GM12878 (cell line): ENCODE results near the gene ELL. TPM values are rescaled to one million over a fixed set of nuclear protein-coding genes. Genes with fewer than 3 reads are reported as not detected.

Source experiments
- ATAC-seq: fragments of 200-7000 bp; cut with Tn5 transposase; 3 replicates; pipeline ENCODE4 v1.9.1; 2020; ENCODE audit warnings: mild to moderate bottlenecking, moderate library complexity
- BruUV-seq: library from RNA; stranded (reverse); fragments of 400-500 nt; replicated peaks from 2 replicates; lab custom pipeline; 2021; lab: Mats Ljungman, UMichigan
- CTCF ChIA-PET: fragments of 300-600 bp; sonication (Branson Sonifier 250); formaldehyde crosslinking; extraction: SDS; loops from one replicate; lab custom pipeline; 2021; ENCODE audit warnings: inconsistent platforms; lab: Yijun Ruan, JAX
- POLR2A ChIA-PET: fragments of 350-600 bp; formaldehyde crosslinking; extraction: SDS; loops from one replicate; lab custom pipeline; 2021; ENCODE audit warnings: inconsistent platforms; lab: Charles Lee
- RAD21 ChIA-PET: fragments of 300-600 bp; sonication (Branson Sonifier 250); formaldehyde crosslinking; loops from one replicate; lab custom pipeline; 2023; ENCODE audit warnings: antibody characterized with exemption; ENCODE audit not compliant: unreplicated experiment; lab: Charles Lee
- SMC1A ChIA-PET: fragments of 300-600 bp; sonication (Branson Sonifier 250); formaldehyde crosslinking; loops from one replicate; lab custom pipeline; 2023; ENCODE audit not compliant: unreplicated experiment, uncharacterized antibody; lab: Charles Lee
- DNase-seq: peaks from one replicate; pipeline ENCODE4 v3.0.0-alpha.2; 2011; ENCODE audit warnings: low read depth, low spot score
- FAIRE-seq: peaks from 3 replicates; lab custom pipeline; 2011; peaks lifted over from hg19 to GRCh38; lab: Jason Lieb, UNC
- H2AFZ ChIP-seq: 2 replicates; pipeline ENCODE4 v1.6.0; 2011; ENCODE audit warnings: low read depth, low read length, control low read depth; ENCODE audit not compliant: control insufficient read depth
- H3K27ac ChIP-seq: 2 replicates; pipeline ENCODE4 v1.5.1; 2011; ENCODE audit warnings: control low read depth; ENCODE audit not compliant: control insufficient read depth, insufficient read depth
- H3K27me3 ChIP-seq, 2 experiments: replicated peaks in 1 of 2; 2 replicates each; pipeline versions ENCODE4 v1.6.0 to v1.6.1; 2011; ENCODE audit warnings: low read length in 1 of 2; ENCODE audit not compliant: control insufficient read depth in 2 of 2, insufficient read depth in 2 of 2
- H3K36me3 ChIP-seq, 2 experiments: 2 replicates each; pipeline ENCODE4 v1.5.1; 2011; ENCODE audit warnings: low read length in 1 of 2; ENCODE audit not compliant: control insufficient read depth in 2 of 2, insufficient read depth in 2 of 2
- H3K4me1 ChIP-seq: 2 replicates; pipeline ENCODE4 v1.6.1; 2011; ENCODE audit warnings: mild to moderate bottlenecking, low read length, moderate library complexity, mixed read lengths; ENCODE audit not compliant: control insufficient read depth, insufficient read depth
- H3K4me2 ChIP-seq: 2 replicates; pipeline ENCODE4 v1.6.0; 2011; ENCODE audit warnings: control low read depth; ENCODE audit not compliant: control insufficient read depth, insufficient read depth
- H3K4me3 ChIP-seq: fragments of 200-600 bp; sonication (generic); 2 replicates; pipeline ENCODE4 v1.5.1; 2016
- H3K79me2 ChIP-seq: 2 replicates; pipeline ENCODE4 v1.6.0; 2011; ENCODE audit warnings: low read length; ENCODE audit not compliant: control insufficient read depth, insufficient read depth
- H3K9ac ChIP-seq: 2 replicates; pipeline ENCODE4 v1.8.0; 2011; ENCODE audit warnings: low read length, control low read depth, mixed read lengths; ENCODE audit not compliant: control insufficient read depth, insufficient read depth
- H3K9me3 ChIP-seq: replicated peaks from 3 replicates; pipeline ENCODE4 v1.5.1; 2011; ENCODE audit warnings: mild to moderate bottlenecking, low read length; ENCODE audit not compliant: control insufficient read depth, insufficient read depth
- H4K20me1 ChIP-seq: 2 replicates; pipeline ENCODE4 v1.6.0; 2011; ENCODE audit not compliant: control insufficient read depth, insufficient read depth
- BHLHE40 ChIP-seq, 2 experiments: fragments of 450-650 bp in 1 of 2; IDR thresholded peaks; 2 replicates each; pipeline ENCODE4 v1.6.1; 2011 to 2017; ENCODE audit warnings: low read depth in 2 of 2, borderline replicate concordance in 1 of 2, improper control_type of control experiment in 1 of 2, low read length in 1 of 2, mild to moderate bottlenecking in 1 of 2
- BMI1 ChIP-seq: fragments of 450-650 bp; IDR thresholded peaks from 2 replicates; pipeline ENCODE4 v1.6.1; 2016; ENCODE audit warnings: mild to moderate bottlenecking, moderate library complexity, borderline replicate concordance
- CHD4 ChIP-seq: fragments of 200-600 bp; sonication (generic); IDR thresholded peaks from 2 replicates; pipeline ENCODE4 v1.6.1; 2016; ENCODE audit warnings: mild to moderate bottlenecking
- CREB1 ChIP-seq: IDR thresholded peaks from 2 replicates; pipeline ENCODE4 v1.6.1; 2012; ENCODE audit warnings: low read depth, mild to moderate bottlenecking, inconsistent platforms
- HDAC2 ChIP-seq: fragments of 200-600 bp; sonication (generic); IDR thresholded peaks from 2 replicates; pipeline ENCODE4 v1.6.1; 2017
- NBN ChIP-seq: fragments of 450-650 bp; IDR thresholded peaks from 2 replicates; pipeline ENCODE4 v1.6.1; 2016
- NFIC ChIP-seq: IDR thresholded peaks from 2 replicates; pipeline ENCODE4 v1.6.1; 2012; ENCODE audit warnings: low read depth, mild to moderate bottlenecking, inconsistent platforms, low read length, moderate library complexity
- POLR2AphosphoS5 ChIP-seq: IDR thresholded peaks from 2 replicates; pipeline ENCODE4 v1.6.1; 2011; ENCODE audit warnings: mild to moderate bottlenecking, low read length, inconsistent platforms
- RFX5 ChIP-seq: IDR thresholded peaks from 2 replicates; pipeline ENCODE4 v1.6.1; 2011; ENCODE audit warnings: low read depth, low read length, improper control_type of control experiment
- SMARCA5 ChIP-seq: fragments of 450-650 bp; IDR thresholded peaks from 2 replicates; pipeline ENCODE4 v1.6.1; 2017; ENCODE audit warnings: mild to moderate bottlenecking
- SP1 ChIP-seq: IDR thresholded peaks from one replicate; pipeline ENCODE4 v1.6.1; 2011; ENCODE audit warnings: low read depth, low read length
- SREBF1 ChIP-seq: IDR thresholded peaks from 2 replicates; pipeline ENCODE4 v1.6.1; 2012; ENCODE audit warnings: mild to moderate bottlenecking, low read length
- TAF1 ChIP-seq: IDR thresholded peaks from 2 replicates; pipeline ENCODE4 v1.6.1; 2011; ENCODE audit warnings: mild to moderate bottlenecking, low read depth, low read length, borderline replicate concordance
- WGBS: methylation state at CpG from one replicate; pipeline ENCODE4 v1.1.6; 2016; ENCODE audit warnings: low lambda C conversion rate; ENCODE audit not compliant: insufficient replicate concordance, insufficient coverage; ENCODE audit errors: missing lambda C conversion rate; 5-methylcytosine and 5-hydroxymethylcytosine counted together
- in situ Hi-C: fragments of 300-500 bp; cut with MboI; formaldehyde crosslinking; loops from 9 replicates; pipeline ENCODE4 v1.14.3; 2018; ENCODE audit warnings: mixed read lengths
- intact Hi-C: fragments of 100-400 bp; cut with micrococcal nuclease; formaldehyde crosslinking; loops from one replicate; pipeline ENCODE4 v1.14.2; 2022; ENCODE audit not compliant: unreplicated experiment
- polyA plus RNA-seq, 11 experiments: library from polyadenylated mRNA; depleted of rRNA in 4 of 11; unstranded in 6 of 11; stranded (reverse) in 5 of 11; fragments of >200 nt; fragmentation: Nextera tagmentation in 4 of 11; fragmentation: Illumina TruSeq in 1 of 11; extraction: Ambion mirVana in 4 of 11; extraction: Trizol in 1 of 11; gene quantifications; 1 replicate in 1 of 11; 2 replicates in 10 of 11; pipeline versions ENCODE4 v1.2.1 to v1.2.3, GENCODE V29; 2011 to 2016; ENCODE audit warnings: inconsistent platforms in 2 of 11, missing spikeins in 2 of 11, low read depth in 1 of 11
- total RNA-seq, 4 experiments: library from RNA; depleted of rRNA in 3 of 4; stranded (reverse); fragments of >200 nt in 3 of 4; fragmentation: Illumina TruSeq in 1 of 4; extraction: Trizol in 1 of 4; gene quantifications; 2 replicates each; pipeline versions ENCODE4 v1.2.1 to v1.2.3, GENCODE V29; 2013 to 2021
- TF ChIP-seq, protein P1 (sequence below): IDR thresholded peaks from 2 replicates; pipeline ENCODE4 v1.6.1; 2012; ENCODE audit warnings: low read depth, low read length, improper control_type of control experiment
- TF ChIP-seq, protein P2 (sequence below): fragments of 450-650 bp; formaldehyde crosslinking; IDR thresholded peaks from 2 replicates; pipeline ENCODE4 v1.4.0; 2020; ENCODE audit warnings: mild to moderate bottlenecking, moderate library complexity
- TF ChIP-seq, protein P3 (sequence below): fragments of 450-650 bp; formaldehyde crosslinking; IDR thresholded peaks from 2 replicates; pipeline ENCODE4 v1.4.0; 2022; ENCODE audit warnings: mild to moderate bottlenecking, moderate library complexity

ELL gene
- total and polyA plus RNA-seq, 10 of the 15 experiments (the other 5 are each of a cell fraction or from before 2014, with no cell fraction given) = 0.91 to 25.0 (median 9.1) TPM

DNA sequence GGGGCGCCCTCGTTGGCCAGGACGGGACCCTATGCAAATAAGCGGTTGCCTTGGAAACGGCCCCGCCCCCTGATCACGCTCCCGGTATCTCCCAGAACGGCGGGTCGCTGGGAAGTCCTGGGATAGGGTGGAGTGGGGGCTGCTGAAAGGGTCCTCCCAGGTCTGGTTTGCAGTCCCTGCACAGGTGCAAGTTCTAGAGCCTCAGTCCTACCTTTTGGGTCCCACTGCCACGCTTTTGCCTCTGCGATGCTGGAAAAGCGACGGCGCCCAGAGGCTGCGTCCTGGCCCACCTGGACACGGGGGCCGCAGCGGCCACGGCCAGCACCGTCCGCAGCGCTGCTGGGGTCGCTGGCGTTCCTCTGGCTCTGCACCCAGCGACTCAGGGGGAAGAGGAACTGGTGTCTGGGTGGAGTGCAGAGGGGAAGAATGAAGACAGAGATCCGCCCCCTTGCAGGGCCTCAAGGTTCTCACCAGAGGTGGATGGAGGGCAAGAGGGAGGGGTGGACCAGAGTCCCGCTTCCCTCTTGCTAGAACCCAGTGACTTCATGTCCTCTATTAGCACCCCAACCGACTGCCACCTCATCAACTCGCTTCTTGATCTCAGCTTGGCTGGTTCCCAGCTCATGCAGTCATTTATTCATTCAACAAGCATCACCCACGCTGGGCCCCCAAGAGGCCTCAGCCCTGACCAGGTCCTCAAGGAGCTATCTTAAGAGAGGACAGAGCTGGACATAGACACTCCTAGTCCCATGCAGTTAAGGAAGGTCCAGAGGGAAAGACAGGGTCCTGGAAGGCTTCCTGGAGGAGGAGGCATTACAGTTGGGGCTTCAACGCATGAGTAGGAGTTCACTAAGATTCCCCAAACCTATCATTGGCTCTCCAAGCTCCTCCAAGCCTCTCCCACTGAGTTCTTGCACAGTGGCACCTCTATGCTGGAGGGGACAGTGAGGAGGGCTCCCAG lies 124.3 kb downstream of the ELL start, which contains the start of gene LRRC25:
Gene LRRC25 (minus strand): TSS at position 381 of the 961 bp plus-strand sequence. CDS start 659 bp downstream, outside the sequence.
- H4K20me1 ChIP-seq = no peaks in the 10 kb centered on the region
- intact Hi-C loops = no loop called here
- H3K27me3 ChIP-seq = no peaks in the 10 kb centered on the region
- H3K9ac ChIP-seq = peak within 1 kb of the TSS; percentile 19; the same call in 1 of the 2 replicates
- DNase-seq (no peak), ATAC-seq (peak; percentile 88), FAIRE-seq (no peak)
- peak within 1 kb of the TSS; percentile 79 for H3K4me2 ChIP-seq
- H3K4me1 ChIP-seq = peaks cover 38% of the 10 kb centered on the region
- H3K36me3 ChIP-seq = no peaks in the 10 kb centered on the region
- H3K27ac ChIP-seq = no peak within 1 kb of the TSS
- ChIA-PET POLR2A (interaction anchor here (1.0 to 1.8 kb wide), 3 partner anchors 9 to 116 kb away, joined by 3 to 6 read pairs (median 4); partner anchors contain the start of gene JUND), CTCF (interaction anchor here (0.6 to 5.8 kb wide), 5 partner anchors 7 to 58 kb away, joined by 3 to 67 read pairs (median 4); no protein-coding TSS in a partner anchor), RAD21 (no interaction called here), SMC1A (interaction anchor here (1.3 to 1.8 kb wide), 3 partner anchors 9 to 119 kb away, joined by 3 to 10 read pairs (median 5); no protein-coding TSS in a partner anchor)
- BruUV-seq = no TSS peak
- H3K4me3 ChIP-seq = peak within 1 kb of the TSS; percentile 79
- H2AFZ ChIP-seq = peak within 1 kb of the TSS; percentile 69
- no peaks in the 10 kb centered on the region for H3K79me2 ChIP-seq
- in situ Hi-C loops = no loop called here
- WGBS = 5% methylated on average over 33 of the region's 33 CpGs
- H3K9me3 ChIP-seq = no peaks in the 10 kb centered on the region
- no peak for TF ChIP-seq BMI1
- 0 out of 2 replicates have a peak, but pooled peaks have one; percentile 12 for TF ChIP-seq NBN
- TF ChIP-seq HDAC2 = no peak
- TF ChIP-seq, protein P1, sequence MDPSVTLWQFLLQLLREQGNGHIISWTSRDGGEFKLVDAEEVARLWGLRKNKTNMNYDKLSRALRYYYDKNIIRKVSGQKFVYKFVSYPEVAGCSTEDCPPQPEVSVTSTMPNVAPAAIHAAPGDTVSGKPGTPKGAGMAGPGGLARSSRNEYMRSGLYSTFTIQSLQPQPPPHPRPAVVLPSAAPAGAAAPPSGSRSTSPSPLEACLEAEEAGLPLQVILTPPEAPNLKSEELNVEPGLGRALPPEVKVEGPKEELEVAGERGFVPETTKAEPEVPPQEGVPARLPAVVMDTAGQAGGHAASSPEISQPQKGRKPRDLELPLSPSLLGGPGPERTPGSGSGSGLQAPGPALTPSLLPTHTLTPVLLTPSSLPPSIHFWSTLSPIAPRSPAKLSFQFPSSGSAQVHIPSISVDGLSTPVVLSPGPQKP = no peak
- TF ChIP-seq TAF1 = peak; percentile 32; the same call in 1 of the 2 replicates
- no peak for TF ChIP-seq SREBF1
- TF ChIP-seq, protein P2, sequence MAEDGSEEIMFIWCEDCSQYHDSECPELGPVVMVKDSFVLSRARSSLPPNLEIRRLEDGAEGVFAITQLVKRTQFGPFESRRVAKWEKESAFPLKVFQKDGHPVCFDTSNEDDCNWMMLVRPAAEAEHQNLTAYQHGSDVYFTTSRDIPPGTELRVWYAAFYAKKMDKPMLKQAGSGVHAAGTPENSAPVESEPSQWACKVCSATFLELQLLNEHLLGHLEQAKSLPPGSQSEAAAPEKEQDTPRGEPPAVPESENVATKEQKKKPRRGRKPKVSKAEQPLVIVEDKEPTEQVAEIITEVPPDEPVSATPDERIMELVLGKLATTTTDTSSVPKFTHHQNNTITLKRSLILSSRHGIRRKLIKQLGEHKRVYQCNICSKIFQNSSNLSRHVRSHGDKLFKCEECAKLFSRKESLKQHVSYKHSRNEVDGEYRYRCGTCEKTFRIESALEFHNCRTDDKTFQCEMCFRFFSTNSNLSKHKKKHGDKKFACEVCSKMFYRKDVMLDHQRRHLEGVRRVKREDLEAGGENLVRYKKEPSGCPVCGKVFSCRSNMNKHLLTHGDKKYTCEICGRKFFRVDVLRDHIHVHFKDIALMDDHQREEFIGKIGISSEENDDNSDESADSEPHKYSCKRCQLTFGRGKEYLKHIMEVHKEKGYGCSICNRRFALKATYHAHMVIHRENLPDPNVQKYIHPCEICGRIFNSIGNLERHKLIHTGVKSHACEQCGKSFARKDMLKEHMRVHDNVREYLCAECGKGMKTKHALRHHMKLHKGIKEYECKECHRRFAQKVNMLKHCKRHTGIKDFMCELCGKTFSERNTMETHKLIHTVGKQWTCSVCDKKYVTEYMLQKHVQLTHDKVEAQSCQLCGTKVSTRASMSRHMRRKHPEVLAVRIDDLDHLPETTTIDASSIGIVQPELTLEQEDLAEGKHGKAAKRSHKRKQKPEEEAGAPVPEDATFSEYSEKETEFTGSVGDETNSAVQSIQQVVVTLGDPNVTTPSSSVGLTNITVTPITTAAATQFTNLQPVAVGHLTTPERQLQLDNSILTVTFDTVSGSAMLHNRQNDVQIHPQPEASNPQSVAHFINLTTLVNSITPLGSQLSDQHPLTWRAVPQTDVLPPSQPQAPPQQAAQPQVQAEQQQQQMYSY (CRISPR knock-in tag) = no peak
- TF ChIP-seq NFIC = no peak
- no peak for TF ChIP-seq CREB1
- peak; percentile 36 for TF ChIP-seq SP1
- TF ChIP-seq, protein P3, sequence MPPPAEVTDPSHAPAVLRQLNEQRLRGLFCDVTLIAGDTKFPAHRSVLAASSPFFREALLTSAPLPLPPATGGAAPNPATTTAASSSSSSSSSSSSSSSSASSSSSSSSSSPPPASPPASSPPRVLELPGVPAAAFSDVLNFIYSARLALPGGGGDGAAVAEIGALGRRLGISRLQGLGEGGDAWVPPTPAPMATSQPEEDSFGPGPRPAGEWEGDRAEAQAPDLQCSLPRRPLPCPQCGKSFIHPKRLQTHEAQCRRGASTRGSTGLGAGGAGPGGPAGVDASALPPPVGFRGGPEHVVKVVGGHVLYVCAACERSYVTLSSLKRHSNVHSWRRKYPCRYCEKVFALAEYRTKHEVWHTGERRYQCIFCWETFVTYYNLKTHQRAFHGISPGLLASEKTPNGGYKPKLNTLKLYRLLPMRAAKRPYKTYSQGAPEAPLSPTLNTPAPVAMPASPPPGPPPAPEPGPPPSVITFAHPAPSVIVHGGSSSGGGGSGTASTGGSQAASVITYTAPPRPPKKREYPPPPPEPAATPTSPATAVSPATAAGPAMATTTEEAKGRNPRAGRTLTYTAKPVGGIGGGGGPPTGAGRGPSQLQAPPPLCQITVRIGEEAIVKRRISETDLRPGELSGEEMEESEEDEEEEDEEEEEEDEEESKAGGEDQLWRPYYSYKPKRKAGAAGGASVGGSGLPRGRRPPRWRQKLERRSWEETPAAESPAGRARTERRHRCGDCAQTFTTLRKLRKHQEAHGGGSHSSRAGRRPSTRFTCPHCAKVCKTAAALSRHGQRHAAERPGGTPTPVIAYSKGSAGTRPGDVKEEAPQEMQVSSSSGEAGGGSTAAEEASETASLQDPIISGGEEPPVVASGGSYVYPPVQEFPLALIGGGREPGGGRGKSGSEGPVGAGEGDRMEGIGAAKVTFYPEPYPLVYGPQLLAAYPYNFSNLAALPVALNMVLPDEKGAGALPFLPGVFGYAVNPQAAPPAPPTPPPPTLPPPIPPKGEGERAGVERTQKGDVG (CRISPR knock-in tag) = no peak
- TF ChIP-seq BHLHE40 (IDR thresholded peaks at IDR 0.05; ENCODE audit: borderline replicate concordance in 1 of 2, low read depth in 2 of 2, low read length in 1 of 2) = peak in 1 of 2 experiments; percentile 29; a peak in 1 of 4 replicates
- no peak for TF ChIP-seq POLR2AphosphoS5
- no peak for TF ChIP-seq RFX5
- TF ChIP-seq CHD4 = no peak
- TF ChIP-seq SMARCA5 = peak; percentile 96
